Epithelial cell of esophagus (primary cell): ENCODE results near the gene TPSB2.

ENCODE experiments used
- DNase-seq: peaks from one replicate; pipeline ENCODE4 v3.0.0; 2010; ENCODE audit warnings: low read depth
- H3K4me3 ChIP-seq: 2 replicates; pipeline ENCODE4 v1.5.1; 2011; ENCODE audit warnings: mild to moderate bottlenecking, low read length, control low read depth
- TF ChIP-seq, protein P1 (sequence below): IDR thresholded peaks from 2 replicates; pipeline ENCODE4 v1.5.1; 2011; ENCODE audit warnings: low read depth, mild to moderate bottlenecking, low read length, control low read depth, inconsistent platforms; ENCODE audit not compliant: insufficient read depth; ENCODE audit errors: missing control alignments

The TPSB2 gene

DNA sequence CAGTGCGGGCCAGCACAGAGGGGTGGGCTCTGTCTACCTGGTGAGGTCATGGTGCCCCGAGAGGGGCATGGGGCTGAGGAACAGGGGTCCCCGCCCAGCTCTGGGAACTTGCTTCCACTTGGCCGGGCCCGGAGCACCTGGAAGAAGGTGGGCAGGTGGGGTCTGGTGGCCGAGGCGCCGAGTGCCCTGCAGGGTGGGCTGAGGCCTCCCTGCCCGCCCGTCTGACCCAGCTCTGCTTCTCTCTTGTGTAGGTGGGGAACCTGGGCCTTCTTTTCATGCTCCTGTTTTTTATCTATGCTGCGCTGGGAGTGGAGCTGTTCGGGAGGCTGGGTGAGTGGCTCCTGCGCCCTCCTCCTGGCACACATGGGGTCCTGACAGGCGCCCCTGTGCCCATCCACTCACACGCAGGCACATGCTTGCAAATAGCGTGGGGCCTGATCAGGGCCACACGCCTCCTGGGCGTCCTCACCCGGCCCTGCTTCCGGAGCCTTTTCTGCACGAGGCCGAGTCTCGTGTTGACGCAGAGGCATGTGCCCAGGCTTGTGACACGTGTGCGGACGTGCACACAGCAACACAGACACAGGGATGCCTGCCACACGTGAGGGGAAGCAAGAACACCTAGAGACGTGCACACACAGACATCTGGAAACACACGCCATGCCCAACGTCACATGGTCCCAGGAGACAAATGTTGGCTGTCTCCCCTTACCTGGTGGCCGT, 13.1 kb downstream of the TPSB2 start:
- no peak overlapping the region for H3K4me3 ChIP-seq
- TF ChIP-seq, protein P1, sequence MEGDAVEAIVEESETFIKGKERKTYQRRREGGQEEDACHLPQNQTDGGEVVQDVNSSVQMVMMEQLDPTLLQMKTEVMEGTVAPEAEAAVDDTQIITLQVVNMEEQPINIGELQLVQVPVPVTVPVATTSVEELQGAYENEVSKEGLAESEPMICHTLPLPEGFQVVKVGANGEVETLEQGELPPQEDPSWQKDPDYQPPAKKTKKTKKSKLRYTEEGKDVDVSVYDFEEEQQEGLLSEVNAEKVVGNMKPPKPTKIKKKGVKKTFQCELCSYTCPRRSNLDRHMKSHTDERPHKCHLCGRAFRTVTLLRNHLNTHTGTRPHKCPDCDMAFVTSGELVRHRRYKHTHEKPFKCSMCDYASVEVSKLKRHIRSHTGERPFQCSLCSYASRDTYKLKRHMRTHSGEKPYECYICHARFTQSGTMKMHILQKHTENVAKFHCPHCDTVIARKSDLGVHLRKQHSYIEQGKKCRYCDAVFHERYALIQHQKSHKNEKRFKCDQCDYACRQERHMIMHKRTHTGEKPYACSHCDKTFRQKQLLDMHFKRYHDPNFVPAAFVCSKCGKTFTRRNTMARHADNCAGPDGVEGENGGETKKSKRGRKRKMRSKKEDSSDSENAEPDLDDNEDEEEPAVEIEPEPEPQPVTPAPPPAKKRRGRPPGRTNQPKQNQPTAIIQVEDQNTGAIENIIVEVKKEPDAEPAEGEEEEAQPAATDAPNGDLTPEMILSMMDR = no peak
- DNase-seq = no peak

DNA sequence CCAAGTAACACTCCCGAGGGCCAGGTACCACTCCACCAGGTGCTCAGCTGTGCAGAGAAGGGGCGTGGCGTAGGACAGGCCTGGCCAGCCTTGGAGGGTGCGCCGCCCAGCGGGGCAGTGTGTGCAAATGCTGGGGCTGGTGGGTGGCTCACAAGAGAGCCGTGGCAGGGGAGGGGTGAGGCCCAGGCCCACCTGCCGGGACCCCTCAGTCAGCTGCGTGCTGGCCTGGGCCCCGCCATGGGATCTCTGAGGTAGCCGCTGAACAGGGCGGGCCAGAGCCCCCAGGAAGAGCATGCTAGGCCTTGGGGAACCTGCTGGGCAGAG, 13.7 kb downstream of the TPSB2 start:
- TF ChIP-seq, protein P1 = no peak
- no peak overlapping the region for H3K4me3 ChIP-seq
- no peak for DNase-seq

DNA sequence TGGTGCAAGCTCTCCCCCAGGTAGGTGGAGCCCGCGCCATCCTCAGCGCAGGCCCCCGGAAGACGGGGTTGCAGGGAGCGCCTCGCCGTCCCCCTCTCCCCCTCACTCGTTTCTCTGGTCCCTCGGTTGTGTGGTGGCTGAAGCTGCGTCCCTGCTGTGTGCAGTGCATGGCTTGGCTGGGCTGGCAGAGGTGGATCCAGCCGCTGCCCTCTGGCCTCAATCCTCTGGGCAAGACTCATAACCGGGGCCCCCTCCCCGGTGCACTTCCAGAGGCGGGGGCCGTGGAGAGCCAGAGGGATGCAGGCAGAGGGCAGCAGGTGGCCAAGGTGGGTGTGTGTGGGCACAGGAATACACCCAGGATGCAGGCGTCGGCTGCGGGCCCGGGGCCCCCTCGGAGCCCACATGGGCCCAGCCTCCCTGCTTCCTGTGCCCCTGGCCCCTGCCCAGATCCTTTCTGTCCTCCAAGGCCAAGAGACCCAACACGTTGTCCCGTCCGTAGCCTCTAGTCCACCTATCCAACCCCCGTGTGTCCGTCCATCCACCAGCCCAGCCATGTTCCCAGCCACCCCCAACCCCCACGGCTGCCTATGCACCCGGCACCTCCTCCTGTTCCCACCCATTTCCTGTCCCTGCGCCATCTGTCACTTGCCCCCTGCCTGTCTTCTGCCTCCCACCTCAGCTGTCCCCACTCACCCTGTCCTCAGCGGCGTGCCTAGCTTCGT, 14.2 kb downstream of the TPSB2 start:
- H3K4me3 ChIP-seq = no peak overlapping the region
- DNase-seq = no peak
- TF ChIP-seq, protein P1 = no peak

DNA sequence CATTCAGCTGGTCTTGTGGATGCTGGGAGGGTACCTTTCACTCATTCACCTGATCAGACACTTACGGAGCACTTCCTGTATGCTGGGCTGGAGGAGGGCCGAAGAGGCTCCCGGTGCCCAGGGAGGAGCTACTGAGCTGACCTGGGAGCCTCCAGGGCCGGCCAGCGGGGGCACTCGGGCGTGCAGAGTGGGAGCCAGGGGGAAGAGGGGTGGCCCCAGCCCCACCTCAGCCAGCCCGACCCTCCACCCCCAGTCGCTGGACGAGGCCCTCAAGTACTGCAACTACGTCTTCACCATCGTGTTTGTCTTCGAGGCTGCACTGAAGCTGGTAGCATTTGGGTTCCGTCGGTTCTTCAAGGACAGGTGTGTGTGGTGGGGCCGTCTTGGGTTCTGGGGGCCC, 15.3 kb downstream of the TPSB2 start:
- TF ChIP-seq, protein P1 = no peak
- no peak for DNase-seq
- H3K4me3 ChIP-seq = no peak overlapping the region

DNA sequence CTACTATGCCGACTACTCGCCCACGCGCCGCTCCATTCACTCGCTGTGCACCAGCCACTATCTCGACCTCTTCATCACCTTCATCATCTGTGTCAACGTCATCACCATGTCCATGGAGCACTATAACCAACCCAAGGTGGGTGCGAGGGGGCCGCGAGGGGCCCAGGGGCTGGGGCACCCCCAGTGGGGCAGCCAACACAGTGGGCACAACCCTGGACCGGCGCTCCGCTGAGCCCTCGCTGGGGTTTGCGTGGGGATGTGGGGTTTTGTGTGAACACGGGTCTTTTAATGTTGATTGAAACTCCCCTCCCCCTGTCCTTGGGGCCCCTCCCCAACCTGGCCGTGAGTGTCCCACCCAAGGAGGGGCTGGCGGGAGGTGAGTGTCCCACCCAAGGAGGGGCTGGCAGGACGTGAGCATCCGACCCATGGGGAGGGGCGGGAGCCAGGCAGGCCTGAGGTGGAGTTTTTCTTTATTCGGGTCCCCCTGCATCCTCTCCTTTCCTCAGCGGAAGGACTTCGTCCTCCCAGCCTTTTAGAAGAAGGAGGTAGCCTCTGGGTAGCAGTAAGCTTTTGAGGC, 16.1 kb downstream of the TPSB2 start:
- TF ChIP-seq, protein P1 = no peak
- no peak for DNase-seq
- no peak overlapping the region for H3K4me3 ChIP-seq

DNA sequence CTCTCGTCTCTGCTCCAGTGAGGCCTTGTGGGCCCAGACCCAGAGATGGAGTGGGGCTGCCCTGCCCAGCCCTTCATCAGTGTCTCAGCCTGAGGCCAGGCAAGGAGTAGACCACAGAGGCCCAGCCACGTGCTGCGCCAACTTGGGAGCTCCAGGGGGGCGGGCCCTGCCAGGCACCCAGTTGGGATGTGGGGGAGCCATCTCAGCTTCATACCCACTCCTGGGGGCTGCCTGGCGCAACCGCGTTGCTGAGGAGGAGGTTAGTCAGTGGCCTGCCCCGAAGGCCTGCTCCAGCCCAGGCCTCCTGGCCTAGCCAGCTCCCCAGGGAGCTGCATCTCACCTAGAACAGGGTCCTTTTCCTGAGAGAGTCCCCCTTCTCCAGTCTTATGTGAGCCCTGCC, 16.8 kb downstream of the TPSB2 start:
- TF ChIP-seq, protein P1 = no peak
- no peak overlapping the region for H3K4me3 ChIP-seq
- DNase-seq = no peak

DNA sequence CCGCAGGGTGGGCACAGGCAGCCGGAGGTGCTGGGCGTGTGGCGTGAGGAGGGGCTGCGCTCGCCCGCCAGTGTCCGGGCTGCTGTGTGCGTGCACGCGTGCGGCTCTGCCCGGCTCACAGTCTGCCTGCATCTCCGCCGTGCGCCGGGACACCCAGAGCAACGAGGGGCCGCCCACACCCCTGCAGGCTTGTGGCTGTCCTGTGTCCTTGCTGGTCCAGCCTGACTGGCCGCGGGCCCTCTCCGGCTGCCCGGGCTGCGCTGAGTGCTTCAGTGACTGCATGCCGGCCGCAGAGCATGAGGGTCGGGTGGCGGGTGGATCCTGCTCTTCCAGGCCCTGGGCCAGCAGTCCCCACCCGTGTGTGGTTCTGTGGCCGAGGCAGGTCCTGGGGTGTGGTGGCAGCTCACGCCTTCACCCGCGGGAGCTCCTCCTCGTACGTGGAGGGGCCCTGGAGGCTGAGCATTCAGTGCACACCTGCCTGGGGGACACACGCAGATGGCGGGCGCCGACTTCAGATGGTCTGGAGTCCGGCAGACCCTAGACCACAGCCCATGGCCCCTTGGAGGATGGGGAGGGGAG, 17.3 kb downstream of the TPSB2 start:
- TF ChIP-seq, protein P1 = no peak
- no peak overlapping the region for H3K4me3 ChIP-seq
- DNase-seq = no peak
